Naive thymus-derived CD8-positive, alpha-beta T cell (primary cell): ENCODE data around the gene CATSPERB. TPM values are rescaled to one million over a fixed set of nuclear protein-coding genes. Genes with fewer than 3 reads are reported as not detected.
A peak's percentile ranks its signal among the peaks of the same experiment; 100 is the strongest.

Source experiments
- ATAC-seq, 2 donors: fragments of 150-1000 bp; cut with Tn5 transposase in 1 of 2; sonication (Bioruptor Pico), chemical (Tn5 transposase) in 1 of 2; 1 replicate in 1 of 2; 2 replicates in 1 of 2; pipeline ENCODE4 v1.10.0; 2021; ENCODE audit warnings: mild to moderate bottlenecking in 2 of 2, moderate library complexity in 2 of 2
- POLR2A ChIA-PET: fragments of 350-600 bp; sonication (Branson Sonifier 250); formaldehyde crosslinking; loops from one replicate; lab custom pipeline; 2021; ENCODE audit warnings: antibody characterized with exemption; lab: Charles Lee
- DNase-seq, 10 donors: peaks; one replicate each; pipeline versions ENCODE4 v3.0.0 to v3.0.0-alpha.2; 2020 to 2022
- H3K27ac Mint-ChIP-seq, 10 donors: one replicate each; pipeline ENCODE4 v1.8.0; 2020 to 2022; ENCODE audit warnings: mild to moderate bottlenecking in 10 of 10, mixed read lengths in 10 of 10, moderate library complexity in 4 of 10, inconsistent platforms in 1 of 10
- H3K27me3 Mint-ChIP-seq, 5 donors: one replicate each; pipeline ENCODE4 v1.8.0; 2021 to 2022; ENCODE audit warnings: mixed read lengths in 5 of 5
- H3K36me3 Mint-ChIP-seq, 3 donors: one replicate each; pipeline ENCODE4 v1.8.0; 2020 to 2022; ENCODE audit warnings: mixed read lengths in 3 of 3, mild to moderate bottlenecking in 2 of 3, inconsistent platforms in 1 of 3
- H3K4me1 Mint-ChIP-seq, 4 donors: one replicate each; pipeline ENCODE4 v1.8.0; 2021 to 2022; ENCODE audit warnings: mixed read lengths in 4 of 4
- H3K4me3 Mint-ChIP-seq, 10 donors: one replicate each; pipeline ENCODE4 v1.8.0; 2020 to 2022; ENCODE audit warnings: mild to moderate bottlenecking in 10 of 10, mixed read lengths in 10 of 10, moderate library complexity in 6 of 10, inconsistent platforms in 1 of 10
- H3K9me3 Mint-ChIP-seq, 9 donors: one replicate each; pipeline ENCODE4 v1.8.0; 2020 to 2022; ENCODE audit warnings: mixed read lengths in 9 of 9, mild to moderate bottlenecking in 3 of 9, inconsistent platforms in 1 of 9, moderate library complexity in 1 of 9
- polyA plus RNA-seq, 3 donors: library from polyadenylated mRNA; unstranded; fragments of 300-500 nt; fragmentation: Illumina TruSeq; gene quantifications; one replicate each; pipeline ENCODE4 v1.2.3, GENCODE V29; 2021
- total RNA-seq, 8 experiments: library from RNA in 2 of 8; stranded (reverse) in 2 of 8; gene quantifications; one replicate each; pipeline ENCODE4 v1.2.3 and lab custom pipeline; 2021 to 2026

CATSPERB gene
- total and polyA plus RNA-seq, 5 experiments from 2014 or later = 0.09 to 6.3 (median 2.6) TPM; not detected in 1

GRCh38 chr14:91729756-91730155 lies 2.1 kb downstream of the CATSPERB start:
- no peaks in the 10 kb centered on the region for H3K9me3 Mint-ChIP-seq
- ATAC-seq (no peak), DNase-seq (no peak)
- peaks cover 0 to 2% (median under 1%) of the 10 kb centered on the region in 4 donors for H3K4me1 Mint-ChIP-seq
- POLR2A ChIA-PET = no interaction called here
- peaks cover 0 to 4% (median 0%) of the 10 kb centered on the region in 5 donors for H3K27me3 Mint-ChIP-seq
- H3K4me3 Mint-ChIP-seq = no peak overlapping the region
- no peak overlapping the region for H3K27ac Mint-ChIP-seq
- H3K36me3 Mint-ChIP-seq = no peaks in the 10 kb centered on the region

GRCh38 chr14:91728616-91729183 lies 3.2 kb downstream of the CATSPERB start:
- Mint-ChIP-seq H3K36me3 (no peaks in the 10 kb centered on the region), H3K9me3 (no peaks in the 10 kb centered on the region), H3K4me3 (no peak overlapping the region), H3K4me1 (peaks cover 0 to 2% (median under 1%) of the 10 kb centered on the region in 4 donors), H3K27ac (no peak overlapping the region), H3K27me3 (peaks cover 0 to 2% (median 0%) of the 10 kb centered on the region in 5 donors)
- ATAC-seq = no peak
- DNase-seq = no peak
- POLR2A ChIA-PET = no interaction called here

- H3K27me3 Mint-ChIP-seq = peaks cover 0 to 2% (median 0%) of the 10 kb centered on the region in 5 donors
- H3K36me3 Mint-ChIP-seq = no peaks in the 10 kb centered on the region
- H3K9me3 Mint-ChIP-seq = no peaks in the 10 kb centered on the region
- H3K27ac Mint-ChIP-seq = no peak overlapping the region
- POLR2A ChIA-PET = no interaction called here
- ATAC-seq = no peak
- no peak for DNase-seq
- H3K4me3 Mint-ChIP-seq = no peak overlapping the region
- H3K4me1 Mint-ChIP-seq = peaks cover 0 to 2% (median 0%) of the 10 kb centered on the region in 4 donors
Observed at GRCh38 chr14:91727121-91727520, 4.8 kb downstream of the CATSPERB start.

GRCh38 chr14:91723501-91723900 lies 8.4 kb downstream of the CATSPERB start:
- ATAC-seq (no peak), DNase-seq (no peak)
- Mint-ChIP-seq H3K4me3 (no peak overlapping the region), H3K36me3 (no peaks in the 10 kb centered on the region), H3K27me3 (no peaks in the 10 kb centered on the region), H3K4me1 (peaks cover 2 to 9% (median 7%) of the 10 kb centered on the region in 4 donors), H3K27ac (no peak overlapping the region), H3K9me3 (no peaks in the 10 kb centered on the region)
- POLR2A ChIA-PET = no interaction called here

GRCh38 chr14:91722386-91722785 lies 9.5 kb downstream of the CATSPERB start:
- ATAC-seq = no peak
- no peak for DNase-seq
- Mint-ChIP-seq H3K36me3 (no peaks in the 10 kb centered on the region), H3K27me3 (no peaks in the 10 kb centered on the region), H3K9me3 (no peaks in the 10 kb centered on the region), H3K4me3 (no peak overlapping the region), H3K4me1 (peaks cover 2 to 9% (median 7%) of the 10 kb centered on the region in 4 donors), H3K27ac (no peak overlapping the region)
- POLR2A ChIA-PET = no interaction called here

GRCh38 chr14:91719839-91720238 lies 12.0 kb downstream of the CATSPERB start:
- peak in 3 of 10 donors; percentile 17 to 37 (median 34) for DNase-seq
- ATAC-seq = peak; percentile 28 to 52
- H3K9me3 Mint-ChIP-seq = no peaks in the 10 kb centered on the region
- H3K4me1 Mint-ChIP-seq = peaks cover 2 to 13% (median 11%) of the 10 kb centered on the region in 4 donors
- H3K36me3 Mint-ChIP-seq = no peaks in the 10 kb centered on the region
- H3K4me3 Mint-ChIP-seq = peak overlapping the region in 1 of 10 donors; percentile 10
- H3K27me3 Mint-ChIP-seq = no peaks in the 10 kb centered on the region
- H3K27ac Mint-ChIP-seq = no peak overlapping the region
- POLR2A ChIA-PET = interaction anchor here (0.6 kb wide), 1 partner anchor 118 kb away, joined by 3 read pairs; no protein-coding TSS in a partner anchor

- H3K36me3 Mint-ChIP-seq = peaks cover 0 to 4% (median 0%) of the 10 kb centered on the region in 3 donors
- H3K27me3 Mint-ChIP-seq = no peaks in the 10 kb centered on the region
- POLR2A ChIA-PET = no interaction called here
- no peaks in the 10 kb centered on the region for H3K9me3 Mint-ChIP-seq
- H3K27ac Mint-ChIP-seq = no peak overlapping the region
- ATAC-seq (no peak), DNase-seq (no peak)
- peaks cover 2 to 17% (median 15%) of the 10 kb centered on the region in 4 donors for H3K4me1 Mint-ChIP-seq
- no peak overlapping the region for H3K4me3 Mint-ChIP-seq
Observed at GRCh38 chr14:91716999-91717398, 14.9 kb downstream of the CATSPERB start.

GRCh38 chr14:91714805-91715204 lies 17.1 kb downstream of the CATSPERB start:
- POLR2A ChIA-PET = interaction anchor here (0.7 kb wide), 1 partner anchor 348 kb away, joined by 4 read pairs; no protein-coding TSS in a partner anchor
- Mint-ChIP-seq H3K27me3 (no peaks in the 10 kb centered on the region), H3K27ac (peak overlapping the region in 9 of 10 donors; percentile 12 to 92 (median 83)), H3K36me3 (peaks cover 0 to 6% (median 0%) of the 10 kb centered on the region in 3 donors), H3K4me3 (peak overlapping the region; percentile 40 to 81 (median 66)), H3K4me1 (peaks cover 0 to 15% (median 12%) of the 10 kb centered on the region in 4 donors), H3K9me3 (peaks cover 0 to 1% (median 0%) of the 10 kb centered on the region in 9 donors)
- DNase-seq (peak; percentile 8 to 75 (median 51)), ATAC-seq (peak; percentile 98 to 99)

GRCh38 chr14:91708795-91709194 lies 23.1 kb downstream of the CATSPERB start:
- H3K4me1 Mint-ChIP-seq = no peaks in the 10 kb centered on the region
- H3K36me3 Mint-ChIP-seq = peaks cover 0 to 9% (median 5%) of the 10 kb centered on the region in 3 donors
- no peak overlapping the region for H3K4me3 Mint-ChIP-seq
- peaks cover 0 to 5% (median 0%) of the 10 kb centered on the region in 9 donors for H3K9me3 Mint-ChIP-seq
- POLR2A ChIA-PET = no interaction called here
- ATAC-seq (no peak), DNase-seq (no peak)
- no peak overlapping the region for H3K27ac Mint-ChIP-seq
- H3K27me3 Mint-ChIP-seq = no peaks in the 10 kb centered on the region

- POLR2A ChIA-PET = no interaction called here
- no peak for DNase-seq
- peaks cover 0 to 5% (median 0%) of the 10 kb centered on the region in 9 donors for H3K9me3 Mint-ChIP-seq
- H3K36me3 Mint-ChIP-seq = peaks cover 0 to 6% (median 5%) of the 10 kb centered on the region in 3 donors
- peaks cover 0 to 2% (median 0%) of the 10 kb centered on the region in 5 donors for H3K27me3 Mint-ChIP-seq
- no peak overlapping the region for H3K27ac Mint-ChIP-seq
- no peak for ATAC-seq
- H3K4me3 Mint-ChIP-seq = no peak overlapping the region
- peaks cover 0 to under 1% (median 0%) of the 10 kb centered on the region in 4 donors for H3K4me1 Mint-ChIP-seq
Observed at GRCh38 chr14:91706996-91707395, 24.9 kb downstream of the CATSPERB start.

GRCh38 chr14:91694643-91695042 lies 37.2 kb downstream of the CATSPERB start:
- Mint-ChIP-seq H3K36me3 (peaks cover 3 to 29% (median 17%) of the 10 kb centered on the region in 3 donors), H3K27ac (no peak overlapping the region), H3K4me1 (no peaks in the 10 kb centered on the region), H3K4me3 (no peak overlapping the region), H3K27me3 (peaks cover 0 to 7% (median 1%) of the 10 kb centered on the region in 5 donors), H3K9me3 (peaks cover 0 to 31% (median 9%) of the 10 kb centered on the region in 9 donors)
- ATAC-seq (no peak), DNase-seq (no peak)
- POLR2A ChIA-PET = no interaction called here

- H3K27ac Mint-ChIP-seq = no peak overlapping the region
- H3K4me3 Mint-ChIP-seq = no peak overlapping the region
- ATAC-seq = no peak
- H3K36me3 Mint-ChIP-seq = peaks cover 3 to 29% (median 14%) of the 10 kb centered on the region in 3 donors
- POLR2A ChIA-PET = no interaction called here
- peaks cover 0 to 7% (median 0%) of the 10 kb centered on the region in 5 donors for H3K27me3 Mint-ChIP-seq
- no peak for DNase-seq
- peaks cover 0 to 31% (median 9%) of the 10 kb centered on the region in 9 donors for H3K9me3 Mint-ChIP-seq
- H3K4me1 Mint-ChIP-seq = no peaks in the 10 kb centered on the region
Observed at GRCh38 chr14:91693346-91693745, 38.5 kb downstream of the CATSPERB start.

GRCh38 chr14:91692075-91692474 lies 39.8 kb downstream of the CATSPERB start:
- DNase-seq (no peak), ATAC-seq (no peak)
- Mint-ChIP-seq H3K4me3 (no peak overlapping the region), H3K4me1 (no peaks in the 10 kb centered on the region), H3K27me3 (peaks cover 0 to 7% (median 0%) of the 10 kb centered on the region in 5 donors), H3K27ac (no peak overlapping the region), H3K36me3 (peaks cover 3 to 20% (median 12%) of the 10 kb centered on the region in 3 donors), H3K9me3 (peaks cover 0 to 18% (median 2%) of the 10 kb centered on the region in 9 donors)
- POLR2A ChIA-PET = no interaction called here
